HL-60 (cell line): Measurements from ENCODE around the gene SMARCAL1.

Source experiments
- CTCF ChIP-seq: IDR thresholded peaks from one replicate; pipeline ENCODE4 v1.5.1; 2011; ENCODE audit warnings: low read length, control low read depth, inconsistent platforms; ENCODE audit not compliant: insufficient read depth
- GABPA ChIP-seq: IDR thresholded peaks from 2 replicates; pipeline ENCODE4 v1.6.1; 2012; ENCODE audit warnings: low read depth
- REST ChIP-seq: IDR thresholded peaks from 2 replicates; pipeline ENCODE4 v1.6.1; 2012; ENCODE audit warnings: low read depth; ENCODE audit not compliant: insufficient replicate concordance

- TF ChIP-seq CTCF (no peak), REST (no peak), GABPA (no peak)
Measured at GRCh38 chr2:216474925-216475670, 62.8 kb downstream of the SMARCAL1 start.
